ENCODE measurements around the gene GPR3. TPM values are rescaled to one million over a fixed set of nuclear protein-coding genes. Genes with fewer than 3 reads are reported as not detected.
"Not testable (repeated sequence)": the region's sequence is repeated elsewhere in the genome, so short reads cannot be mapped to it uniquely, and the experiment has no call there.

The GPR3 gene
- total RNA-seq, 1 donor from 2014 or later: 0.16 TPM

- intact Hi-C loops (cut with micrococcal nuclease): no loop called here
- peak overlapping the region; percentile 85 for H3K27ac ChIP-seq (replicated peaks)
- H3K4me3 ChIP-seq: no peak overlapping the region
- no peaks in the 10 kb centered on the region for H3K27me3 ChIP-seq (ENCODE audit: low read depth)
- H3K4me1 ChIP-seq: peaks cover 60% of the 10 kb centered on the region
- H3K36me3 ChIP-seq: peaks cover 52% of the 10 kb centered on the region
- no peak for DNase-seq
- no peaks in the 10 kb centered on the region for H3K9me3 ChIP-seq (replicated peaks)
- TF ChIP-seq CTCF (IDR thresholded peaks at IDR 0.05; ENCODE audit: borderline replicate concordance): no peak
Observed at GRCh38 chr1:27406362-27406680, 13.9 kb downstream of the GPR3 start.

DNA sequence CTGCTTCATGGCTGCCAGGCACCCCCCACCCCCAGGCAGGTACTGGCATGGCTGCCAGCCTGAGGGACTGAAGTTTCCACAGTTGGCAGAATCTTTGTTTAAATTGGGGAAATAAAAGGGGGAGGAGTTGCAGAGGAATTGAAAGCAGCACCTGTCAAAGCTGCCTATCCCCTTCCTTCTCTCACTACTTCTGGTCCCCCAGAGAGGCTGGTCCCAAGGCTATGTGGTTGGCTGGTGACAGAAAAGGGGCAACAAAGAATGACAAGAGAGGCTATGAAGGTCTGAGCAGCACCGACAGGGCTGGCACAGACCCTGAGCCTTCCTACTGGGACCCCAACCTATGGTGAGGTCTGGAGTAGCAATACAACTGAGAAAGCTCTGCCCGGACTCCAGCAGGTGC lies 14.4 kb downstream of the GPR3 start:
- DNase-seq; intact Hi-C loops (cut with micrococcal nuclease); H3K4me3 ChIP-seq; H3K9me3 ChIP-seq (replicated peaks); H3K27me3 ChIP-seq (ENCODE audit: low read depth): not testable (repeated sequence)
- peak overlapping the region; percentile 85 for H3K27ac ChIP-seq (replicated peaks)
- H3K4me1 ChIP-seq: peaks cover 55% of the 10 kb centered on the region
- H3K36me3 ChIP-seq: peaks cover 56% of the 10 kb centered on the region

GRCh38 chr1:27408151-27408550 lies 15.7 kb downstream of the GPR3 start:
- Histone ChIP-seq H3K9me3 (replicated peaks) (no peaks in the 10 kb centered on the region), H3K4me1 (peaks cover 50% of the 10 kb centered on the region), H3K36me3 (peaks cover 68% of the 10 kb centered on the region), H3K4me3 (no peak overlapping the region), H3K27me3 (ENCODE audit: low read depth) (no peaks in the 10 kb centered on the region), H3K27ac (replicated peaks) (peak overlapping the region; percentile 85)
- intact Hi-C loops (cut with micrococcal nuclease): no loop called here
- no peak for DNase-seq
- no peak for TF ChIP-seq CTCF (IDR thresholded peaks at IDR 0.05; ENCODE audit: borderline replicate concordance)

GRCh38 chr1:27409669-27410068 lies 17.2 kb downstream of the GPR3 start:
- H3K4me3 ChIP-seq: no peak overlapping the region
- peaks cover 83% of the 10 kb centered on the region for H3K36me3 ChIP-seq
- H3K4me1 ChIP-seq: peaks cover 48% of the 10 kb centered on the region
- TF ChIP-seq CTCF (IDR thresholded peaks at IDR 0.05; ENCODE audit: borderline replicate concordance): no peak
- no peak for DNase-seq
- H3K27me3 ChIP-seq (ENCODE audit: low read depth): no peaks in the 10 kb centered on the region
- no peak overlapping the region for H3K27ac ChIP-seq (replicated peaks)
- no peaks in the 10 kb centered on the region for H3K9me3 ChIP-seq (replicated peaks)
- intact Hi-C loops (cut with micrococcal nuclease): no loop called here

- intact Hi-C loops (cut with micrococcal nuclease): no loop called here
- peaks cover 42% of the 10 kb centered on the region for H3K4me1 ChIP-seq
Observed at GRCh38 chr1:27410709-27411108, 18.3 kb downstream of the GPR3 start.

DNA sequence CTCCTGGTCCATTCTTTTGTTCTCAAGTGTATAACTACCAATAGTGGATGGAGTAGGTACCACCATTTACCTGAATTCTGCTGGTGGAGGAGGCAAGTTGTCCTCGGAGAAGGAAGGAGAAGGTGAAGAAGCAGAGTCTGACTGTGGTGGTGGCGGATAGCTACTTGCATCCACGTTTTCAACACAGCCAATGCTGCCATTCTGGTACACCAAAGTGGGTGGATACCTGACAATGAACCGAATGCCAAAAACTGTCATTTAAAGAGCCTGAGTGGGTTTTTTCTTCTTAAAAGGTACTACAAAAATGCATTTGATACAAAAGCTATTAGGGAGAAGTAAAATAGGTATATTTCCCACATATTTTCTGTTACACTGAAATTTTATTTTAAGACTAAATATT lies 20.1 kb downstream of the GPR3 start:
- Histone ChIP-seq H3K4me1 (peaks cover 44% of the 10 kb centered on the region), H3K27me3 (ENCODE audit: low read depth) (no peaks in the 10 kb centered on the region), H3K9me3 (replicated peaks) (no peaks in the 10 kb centered on the region), H3K27ac (replicated peaks) (peak overlapping the region; percentile 77), H3K4me3 (no peak overlapping the region), H3K36me3 (peaks cover 92% of the 10 kb centered on the region)
- no peak for DNase-seq
- TF ChIP-seq CTCF (IDR thresholded peaks at IDR 0.05; ENCODE audit: borderline replicate concordance): no peak
- intact Hi-C loops (cut with micrococcal nuclease): no loop called here

More at GRCh38 chr1:27410709-27411108, 18.3 kb downstream of the GPR3 start:
- no peak for DNase-seq
- peaks cover 93% of the 10 kb centered on the region for H3K36me3 ChIP-seq
- no peaks in the 10 kb centered on the region for H3K27me3 ChIP-seq (ENCODE audit: low read depth)
- H3K4me3 ChIP-seq: no peak overlapping the region
- H3K9me3 ChIP-seq (replicated peaks): no peaks in the 10 kb centered on the region
- H3K27ac ChIP-seq (replicated peaks): no peak overlapping the region
- no peak for TF ChIP-seq CTCF (IDR thresholded peaks at IDR 0.05; ENCODE audit: borderline replicate concordance)
